NK-92 (cell line): ENCODE data around the gene REXO1.

Experiments
- DNase-seq: peaks from one replicate; lab custom pipeline; 2025; ENCODE audit not compliant: unreplicated experiment; lab: John Stamatoyannopoulos, UW

REXO1 gene

DNA sequence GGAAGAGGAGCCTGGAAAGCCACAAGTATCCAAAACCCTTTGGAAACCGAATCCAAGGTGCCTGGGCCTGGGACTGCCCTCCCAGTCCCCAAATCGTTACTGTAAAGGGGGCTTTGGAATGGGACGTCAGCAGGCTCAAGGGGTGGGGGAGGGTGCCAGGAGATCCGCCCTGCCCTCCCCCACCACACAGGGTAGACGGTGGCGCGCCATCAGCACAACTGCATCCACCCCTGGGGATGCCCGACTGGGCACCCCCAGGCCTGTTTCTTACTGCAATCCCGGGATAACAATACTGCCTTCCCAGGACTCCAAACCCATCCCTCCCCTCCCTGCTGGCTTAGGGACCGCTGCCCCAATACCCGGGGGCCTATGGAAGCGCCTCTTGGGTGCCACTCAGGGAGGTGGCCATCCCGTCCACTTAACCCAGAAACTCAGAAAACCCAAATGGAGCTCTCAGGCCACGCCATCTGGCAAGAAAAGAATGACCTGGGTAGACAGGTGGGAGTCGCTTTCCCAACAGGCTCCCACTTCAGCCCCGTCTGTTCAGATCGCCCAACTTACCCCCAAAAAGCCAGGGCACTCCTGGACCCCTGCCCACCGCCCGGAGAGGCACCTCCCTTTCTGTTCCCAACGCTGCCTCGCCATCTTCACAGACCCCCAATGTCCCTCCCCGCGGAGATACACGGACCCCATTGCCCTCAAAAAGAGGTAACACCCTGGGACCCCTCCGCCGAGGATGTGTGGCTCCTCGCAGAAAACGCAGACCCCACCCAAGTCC, 12.7 kb upstream of the REXO1 start:
- no peak for DNase-seq

DNA sequence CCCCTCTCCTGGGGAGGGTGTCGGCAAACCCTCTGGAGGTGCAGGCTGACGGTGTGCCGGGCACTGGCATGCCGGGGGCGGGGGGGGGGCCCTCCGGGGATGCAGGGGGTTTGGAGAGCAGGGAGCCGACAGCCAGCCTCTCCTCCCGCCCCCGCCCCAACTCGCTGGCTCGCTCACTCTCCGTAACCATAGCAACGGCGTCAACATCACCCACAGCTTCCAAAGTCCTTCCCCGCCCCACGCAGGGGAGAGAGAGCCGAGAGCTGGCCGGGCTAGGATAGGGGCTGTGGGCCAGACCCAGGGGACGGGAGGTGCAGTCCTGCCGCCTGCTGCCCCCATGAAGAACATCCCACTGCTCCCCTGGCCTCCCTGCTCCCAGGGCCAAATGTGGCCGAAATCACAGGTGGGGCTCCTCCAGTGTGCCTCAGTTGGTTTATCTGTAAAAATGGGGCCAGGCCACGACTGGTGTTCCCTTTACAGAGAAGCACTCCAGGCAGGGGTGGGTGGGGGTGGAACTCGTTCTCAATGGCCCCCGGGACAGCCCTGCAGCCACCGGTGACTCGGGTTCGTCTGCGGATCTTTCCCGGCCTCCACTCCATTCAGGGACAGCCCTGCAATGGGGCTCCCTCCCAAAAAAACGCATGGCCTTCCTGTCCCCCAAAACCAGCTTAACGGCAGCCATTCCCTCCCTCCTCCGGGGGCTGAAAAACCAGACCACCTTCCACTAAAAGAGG, 11.9 kb upstream of the REXO1 start:
- DNase-seq: no peak

DNA sequence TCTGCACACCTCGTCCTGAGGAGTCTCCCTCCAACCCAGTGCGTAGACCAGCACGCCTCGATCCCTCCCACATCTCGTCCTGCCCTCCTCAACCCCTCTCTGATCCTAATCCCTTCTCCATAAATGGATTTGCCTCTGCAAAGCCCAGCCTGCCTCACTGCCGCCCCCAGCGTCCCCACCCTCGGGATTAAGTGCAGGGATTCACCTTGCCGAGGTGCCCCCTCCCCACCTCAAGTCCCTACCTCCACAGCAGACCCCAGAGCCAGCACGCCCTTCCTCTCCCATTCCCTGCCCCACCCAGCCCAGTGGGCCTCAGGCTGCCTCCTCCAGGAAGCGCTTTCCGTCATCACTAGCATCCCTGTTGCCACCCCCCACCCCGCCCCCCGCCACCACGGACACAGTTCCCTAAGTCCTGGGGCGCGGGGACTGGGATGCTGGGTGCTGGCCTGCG, 11.1 kb upstream of the REXO1 start:
- no peak for DNase-seq

DNA sequence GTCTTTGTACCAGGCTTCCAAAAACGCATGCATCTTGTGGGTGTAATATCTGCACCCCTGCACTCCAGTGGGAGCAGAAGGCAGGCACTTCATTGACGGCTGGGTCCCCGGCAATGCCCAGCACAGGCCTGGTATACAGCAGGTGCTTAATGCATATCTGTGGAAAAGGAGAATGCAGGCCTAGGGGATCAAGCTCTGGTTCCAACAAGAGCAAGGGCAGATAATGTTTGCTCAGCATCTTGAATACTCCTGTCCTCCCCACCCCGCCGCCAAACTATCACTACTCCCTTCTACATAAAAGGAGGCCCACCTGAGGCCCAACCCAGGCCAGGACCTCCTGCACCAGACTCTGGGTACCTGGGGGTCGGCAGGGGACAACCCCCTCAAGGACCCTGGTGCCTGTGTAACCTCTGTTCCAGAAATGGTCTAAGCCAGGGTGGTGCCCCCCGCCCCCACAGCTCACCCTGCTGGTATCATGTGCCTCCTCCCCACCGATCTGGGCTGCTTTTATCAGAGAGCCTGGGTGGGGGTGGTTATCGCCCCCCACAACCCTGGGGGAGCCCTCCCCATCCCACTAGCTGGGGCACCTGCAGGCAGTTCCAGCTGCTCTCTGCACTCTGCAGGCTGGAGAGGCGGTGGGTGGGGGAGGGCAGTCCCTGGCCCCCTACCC, 10.3 kb upstream of the REXO1 start:
- no peak for DNase-seq

DNA sequence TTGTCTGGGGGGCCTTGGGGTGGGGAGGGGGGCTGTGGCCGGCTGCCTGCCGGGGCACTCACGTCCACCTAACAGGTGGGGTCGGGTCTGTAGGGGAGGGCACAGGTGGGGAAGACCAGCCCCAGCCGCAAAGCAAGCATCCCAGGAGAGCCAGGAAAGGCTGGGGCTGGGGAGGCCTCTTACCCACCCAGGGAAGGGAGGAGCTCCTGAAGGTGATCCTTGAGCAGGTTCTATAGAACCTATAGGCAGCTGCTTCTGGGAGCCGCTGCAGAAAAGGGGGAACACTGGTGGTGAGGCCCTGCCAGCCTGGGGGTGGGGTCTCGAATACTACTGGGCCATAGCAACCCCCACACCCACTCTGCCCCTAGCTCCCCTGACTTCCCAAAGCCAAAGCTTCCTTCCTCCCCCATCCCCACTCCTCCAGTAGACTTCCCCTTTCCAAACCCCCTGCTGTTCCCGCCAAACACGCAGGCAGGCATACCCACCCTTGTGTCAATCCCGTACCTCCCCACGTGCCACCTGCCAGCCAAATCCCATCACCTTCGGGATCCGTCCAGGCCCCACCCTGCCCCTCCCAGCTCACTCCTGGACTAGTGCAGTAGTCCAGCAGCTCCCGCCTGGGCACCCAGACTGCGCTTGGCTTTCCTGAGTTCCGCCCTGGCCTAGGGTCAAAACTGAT, 9.5 kb upstream of the REXO1 start:
- no peak for DNase-seq

DNA sequence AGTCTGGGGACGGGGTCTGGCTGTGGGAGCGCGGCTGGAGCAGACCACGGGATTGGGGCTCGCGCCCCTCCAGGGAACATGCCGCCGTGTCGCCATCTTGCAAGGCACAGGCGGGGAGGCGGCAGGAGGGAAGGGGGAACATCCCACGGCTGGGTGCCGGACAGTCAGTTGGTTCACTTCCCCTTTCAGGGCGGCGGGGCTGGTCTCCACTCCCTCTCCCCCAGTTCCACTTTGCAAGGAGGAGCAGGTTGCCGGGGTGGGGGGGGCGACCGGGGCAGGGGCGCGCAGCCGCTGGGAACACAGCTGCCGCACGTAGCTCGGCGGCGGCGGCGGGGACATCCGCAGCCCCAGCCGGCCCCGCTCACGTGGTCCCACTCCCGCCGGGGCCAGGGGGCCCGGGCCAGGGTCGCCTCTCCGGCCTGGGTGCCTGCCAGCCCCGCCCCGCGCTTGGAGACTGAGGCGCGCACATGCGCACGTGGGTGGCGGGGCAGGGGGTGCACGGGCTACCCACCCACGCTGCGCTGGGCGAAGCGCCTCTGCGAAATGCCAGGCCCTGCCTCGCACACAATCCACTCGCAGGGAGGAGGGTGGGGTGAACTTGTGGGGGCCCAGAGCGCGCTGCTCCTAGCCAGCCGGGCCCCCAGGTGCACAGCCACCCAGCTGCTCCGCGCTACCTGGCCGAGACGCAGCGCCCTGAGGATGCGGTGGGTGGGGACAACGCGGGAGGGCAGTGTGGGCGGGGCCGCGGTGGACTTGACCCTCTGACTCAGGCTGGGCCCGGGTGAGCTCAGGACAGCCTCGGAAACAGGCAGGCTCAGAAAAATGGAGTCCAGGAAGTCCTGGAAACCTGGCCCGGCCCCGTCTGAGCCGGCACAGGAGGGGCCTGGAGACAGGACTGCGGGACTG, 8.7 kb upstream of the REXO1 start:
- DNase-seq: no peak

DNA sequence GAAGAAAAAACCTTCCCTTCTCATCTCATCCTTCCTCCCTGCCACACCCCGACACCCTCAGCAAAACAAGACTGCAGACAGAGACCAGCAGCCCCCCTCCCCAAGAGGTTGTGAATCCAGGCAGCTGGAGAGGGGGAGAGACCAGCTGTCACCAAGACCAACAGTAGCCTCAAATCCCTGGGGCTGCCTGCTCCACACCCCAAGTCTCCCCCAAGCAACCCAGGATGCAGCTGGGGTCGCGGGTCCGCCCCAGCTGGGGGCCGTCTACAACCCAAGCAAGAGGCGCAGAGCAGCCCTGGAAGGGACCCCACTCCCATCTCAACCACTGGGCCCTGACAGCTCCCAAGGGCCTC, 8.0 kb upstream of the REXO1 start:
- no peak for DNase-seq

DNA sequence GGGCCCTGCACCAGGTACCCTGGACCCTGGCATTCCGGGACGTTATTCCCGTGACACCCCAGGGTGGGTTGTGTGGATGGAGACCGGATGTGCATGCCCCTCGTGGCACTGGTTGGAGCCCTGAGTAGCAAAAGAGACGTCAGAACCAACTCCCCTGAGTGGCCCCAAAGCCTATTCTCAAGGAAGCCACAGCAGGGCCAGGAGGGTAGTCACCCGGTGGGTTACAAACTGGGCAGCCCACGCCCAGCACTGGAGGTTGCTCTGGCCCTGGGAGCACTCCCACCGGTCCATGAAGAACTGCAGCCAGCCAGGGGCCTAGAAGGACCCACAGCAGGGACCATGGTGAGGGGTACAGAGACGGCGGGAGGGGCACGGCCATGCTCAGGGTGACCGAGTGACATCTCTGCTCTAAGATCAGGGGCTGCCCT, 7.6 kb upstream of the REXO1 start:
- no peak for DNase-seq

DNA sequence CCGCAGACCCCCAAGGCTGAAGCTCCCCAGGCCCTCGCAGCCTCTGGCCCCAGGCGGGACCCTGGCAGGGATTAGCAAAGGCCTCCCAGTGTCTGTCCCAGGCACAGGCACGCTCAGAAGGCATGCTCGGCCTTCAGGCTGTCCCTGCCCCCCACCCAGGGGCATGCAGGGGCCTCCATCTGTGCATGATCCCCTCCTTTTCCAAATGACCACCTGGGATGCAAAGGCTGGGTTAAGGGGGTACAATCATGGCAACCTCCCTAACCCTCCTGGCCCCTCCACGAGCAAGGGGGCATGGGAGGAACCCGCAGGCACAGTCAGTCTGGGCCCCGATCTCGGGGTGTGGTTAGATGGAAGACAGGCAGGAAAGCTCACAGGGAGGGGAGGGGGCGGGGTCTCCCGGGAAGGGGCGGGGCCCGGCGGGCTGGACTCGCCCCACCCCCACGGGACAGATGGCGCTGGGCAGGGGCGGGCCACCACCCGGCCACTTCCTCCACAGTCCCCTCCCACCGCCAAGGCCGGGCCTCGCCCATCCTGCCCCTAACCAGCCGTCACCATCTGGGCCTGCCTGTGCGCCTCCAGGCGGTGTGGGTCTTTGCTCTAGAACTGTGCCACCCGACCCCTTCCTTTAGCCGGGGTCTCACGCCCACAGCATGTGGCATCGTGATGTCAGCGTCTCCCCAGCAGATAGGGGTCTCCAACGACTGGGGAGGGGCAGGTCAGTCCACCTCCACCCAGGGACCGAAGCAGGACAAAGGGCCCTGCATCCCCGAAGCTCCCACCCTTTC, 7.0 kb upstream of the REXO1 start:
- no peak for DNase-seq

DNA sequence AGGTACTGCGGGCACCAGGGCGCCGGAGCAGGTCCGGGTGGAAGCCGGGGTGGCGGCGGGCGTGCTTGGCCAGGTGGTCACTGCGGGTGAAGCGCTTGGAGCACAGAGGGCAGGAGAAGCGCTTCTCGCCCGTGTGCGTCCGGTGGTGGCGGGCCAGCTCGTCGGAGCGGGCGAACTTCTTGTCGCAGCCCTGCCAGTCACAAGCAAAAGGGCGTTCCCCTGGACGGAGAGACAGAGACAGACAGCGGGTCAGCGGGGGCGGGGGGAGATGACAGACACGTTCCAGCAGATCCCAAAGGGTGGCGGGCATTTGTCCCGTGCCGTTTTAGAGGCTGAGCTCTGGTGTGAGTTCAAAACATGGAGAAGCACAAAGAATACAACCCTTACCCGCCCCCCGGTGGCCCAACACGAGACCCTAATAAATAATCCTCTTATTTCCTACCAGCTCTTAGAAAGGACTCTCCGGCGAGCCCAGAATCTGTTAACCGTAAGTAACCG, 6.3 kb upstream of the REXO1 start:
- DNase-seq: no peak

DNA sequence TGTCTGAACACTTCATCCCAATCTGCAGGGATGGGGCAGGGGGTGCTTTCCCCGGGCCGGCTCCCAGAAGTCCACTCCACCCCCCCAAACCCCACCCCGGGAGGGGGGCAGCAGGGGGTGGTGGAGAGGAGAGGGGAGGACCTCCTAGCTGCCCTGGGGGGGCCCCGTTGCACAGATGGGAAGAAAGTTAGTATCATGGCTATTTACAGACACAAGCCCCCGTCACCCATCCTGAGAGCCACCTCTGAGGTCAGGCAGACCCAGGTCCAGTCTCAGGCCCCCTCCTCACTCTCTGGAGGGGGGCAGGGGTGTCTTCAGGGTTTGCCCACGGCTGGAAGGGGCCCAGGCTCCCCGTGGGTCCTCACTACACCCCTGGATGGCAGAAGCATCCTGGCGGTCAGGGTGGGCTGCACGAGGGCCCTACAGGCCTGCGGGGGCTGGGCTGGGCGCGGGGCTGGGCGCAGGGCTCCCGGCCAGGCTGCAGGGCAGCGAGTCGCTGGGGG, 5.8 kb upstream of the REXO1 start:
- no peak for DNase-seq

DNA sequence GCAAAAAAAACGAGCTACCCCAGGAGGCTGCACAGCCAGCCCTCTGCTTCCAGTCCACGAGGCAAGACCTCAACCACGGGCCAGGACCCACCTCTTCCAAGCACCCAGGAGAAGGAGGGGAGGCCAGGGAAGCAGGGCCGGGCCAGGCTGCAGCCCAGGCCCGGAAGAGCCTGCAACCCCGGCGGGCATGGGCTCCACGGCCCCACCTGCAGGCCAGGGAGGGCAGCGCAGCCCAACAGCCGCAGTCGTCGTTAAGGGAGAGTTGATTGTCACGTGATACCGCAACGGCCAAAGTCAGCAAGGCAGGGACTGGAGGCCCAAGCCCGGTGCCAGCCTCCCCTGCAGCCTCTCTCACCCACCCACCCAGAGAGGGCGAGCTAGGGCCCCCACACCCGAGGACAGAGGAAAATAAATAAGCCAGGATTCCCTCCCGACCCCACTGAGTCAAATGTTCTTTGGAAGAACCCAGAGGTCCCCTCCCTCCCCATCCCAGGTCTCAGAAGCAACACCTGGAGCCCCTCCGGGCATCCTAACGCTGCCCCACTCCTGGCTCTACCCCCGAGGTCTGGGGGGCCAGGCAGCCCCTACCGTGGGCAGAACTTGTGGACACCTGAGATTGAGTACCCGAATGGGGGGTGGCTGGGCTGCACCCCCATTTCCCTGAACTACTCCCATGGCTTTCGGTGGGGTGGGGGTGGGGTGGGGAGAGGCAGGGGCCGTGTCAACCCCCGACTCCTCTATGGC, 5.2 kb upstream of the REXO1 start:
- no peak for DNase-seq

DNA sequence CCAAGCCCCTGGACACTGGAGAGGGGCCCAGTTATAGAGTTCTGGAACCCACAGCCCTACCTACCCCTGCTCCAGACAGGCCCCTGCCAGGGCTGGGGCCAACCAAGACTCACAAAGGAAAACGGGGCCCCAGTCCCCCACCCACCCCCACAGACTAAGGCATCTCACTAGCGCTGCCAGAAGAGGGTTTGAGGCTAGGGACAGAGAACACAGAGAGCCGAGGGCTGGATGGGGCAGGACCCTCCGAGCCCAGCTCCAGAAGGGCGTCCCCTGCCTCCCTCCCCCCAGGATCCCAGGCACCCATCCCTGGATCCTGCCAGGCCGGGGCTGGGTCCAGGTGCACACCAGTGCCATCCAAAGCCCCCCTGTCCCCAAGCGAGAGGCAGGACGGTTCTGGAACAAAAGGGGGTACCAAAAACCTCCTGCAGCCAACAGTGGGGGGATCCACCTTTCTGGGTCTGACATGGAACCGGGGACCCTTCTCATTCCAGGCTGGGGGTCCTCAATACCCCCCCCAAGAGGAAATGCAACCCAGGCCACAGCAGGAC, 4.4 kb upstream of the REXO1 start:
- no peak for DNase-seq

DNA sequence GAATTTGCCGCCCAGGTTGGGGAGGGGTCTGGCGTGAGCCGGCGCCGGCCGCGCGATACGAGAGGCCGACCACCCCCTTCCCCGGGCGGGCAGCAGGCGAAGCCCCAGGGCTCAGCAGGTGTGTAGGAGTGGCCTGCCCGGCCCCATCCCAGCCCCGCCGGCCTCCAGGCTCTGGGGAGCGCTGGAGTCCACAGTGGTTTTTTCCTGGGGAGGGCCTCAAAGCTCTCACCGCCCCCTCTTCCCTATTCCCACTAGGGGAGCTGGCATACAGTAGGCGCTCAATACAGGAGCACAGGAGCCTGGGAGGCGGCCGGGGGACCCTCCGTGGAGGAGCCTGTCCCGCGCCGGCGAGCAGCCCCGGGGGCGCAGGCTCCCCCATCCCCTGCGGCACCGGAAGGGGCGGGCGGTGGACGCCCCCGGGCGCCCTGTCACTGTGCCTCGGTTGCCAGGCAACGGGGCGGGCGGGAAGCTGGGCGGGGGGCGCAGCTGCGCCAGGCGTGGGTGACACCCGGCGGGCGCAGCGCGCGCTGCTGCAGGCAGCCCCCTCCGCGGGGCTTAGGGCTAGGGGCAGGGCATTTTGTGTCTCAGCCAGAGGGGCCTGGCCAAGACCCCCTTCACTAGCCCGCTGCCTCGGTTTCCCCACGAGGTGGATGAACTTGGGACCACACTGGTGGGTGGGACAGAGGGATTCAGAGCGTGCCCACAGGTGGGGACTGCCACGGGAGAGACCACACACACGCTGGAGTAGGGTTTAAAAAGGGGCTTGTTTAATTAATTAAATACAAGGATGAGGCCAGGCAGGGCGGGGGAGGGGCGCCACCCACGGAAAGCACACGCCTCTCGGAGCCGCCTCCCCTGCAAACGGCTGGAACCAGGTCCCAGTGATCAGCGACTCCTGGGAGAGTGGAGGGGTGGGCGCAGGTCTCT, 3.6 kb upstream of the REXO1 start:
- no peak for DNase-seq

DNA sequence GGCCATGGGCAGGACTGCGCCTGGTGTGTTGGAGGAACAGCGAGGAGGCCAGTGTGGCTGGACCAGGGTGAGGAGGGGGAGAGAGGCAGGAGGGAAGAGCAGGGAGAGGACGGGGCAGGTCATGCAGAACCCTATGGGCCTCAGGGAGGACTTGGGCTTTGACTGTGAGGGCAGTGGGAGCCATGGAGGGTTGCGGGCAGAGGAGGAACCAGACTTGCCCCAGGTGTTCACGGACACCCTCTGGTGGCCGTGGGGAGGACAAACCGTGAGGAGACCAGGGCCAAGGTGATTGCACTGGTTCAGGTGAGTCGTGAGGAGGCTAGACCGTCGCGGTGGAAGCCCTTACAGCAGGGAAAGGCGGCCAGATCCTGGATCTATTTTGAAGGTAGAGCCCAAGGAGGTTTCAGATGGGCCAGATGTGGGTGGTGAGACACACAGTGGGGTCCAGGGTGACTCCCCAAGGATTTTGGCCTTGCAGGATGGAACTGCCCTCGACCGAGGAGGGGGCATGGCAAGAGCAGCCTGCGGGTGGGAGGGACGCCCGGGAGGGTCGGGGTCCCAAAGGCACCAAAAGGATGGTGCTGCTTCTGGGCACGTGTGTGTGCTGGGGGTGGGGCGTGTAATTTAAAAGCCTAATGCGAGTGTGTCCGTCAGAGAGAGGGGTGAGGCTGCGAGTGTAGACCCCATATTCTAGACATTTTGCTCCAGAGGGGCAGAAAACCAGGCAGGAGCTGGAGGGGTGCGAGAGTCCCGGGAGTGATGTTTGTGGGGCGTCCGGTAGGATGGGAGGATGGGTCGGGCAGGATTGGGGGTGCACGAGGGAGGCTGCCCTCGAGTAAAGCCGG, 2.7 kb upstream of the REXO1 start:
- DNase-seq: no peak

DNA sequence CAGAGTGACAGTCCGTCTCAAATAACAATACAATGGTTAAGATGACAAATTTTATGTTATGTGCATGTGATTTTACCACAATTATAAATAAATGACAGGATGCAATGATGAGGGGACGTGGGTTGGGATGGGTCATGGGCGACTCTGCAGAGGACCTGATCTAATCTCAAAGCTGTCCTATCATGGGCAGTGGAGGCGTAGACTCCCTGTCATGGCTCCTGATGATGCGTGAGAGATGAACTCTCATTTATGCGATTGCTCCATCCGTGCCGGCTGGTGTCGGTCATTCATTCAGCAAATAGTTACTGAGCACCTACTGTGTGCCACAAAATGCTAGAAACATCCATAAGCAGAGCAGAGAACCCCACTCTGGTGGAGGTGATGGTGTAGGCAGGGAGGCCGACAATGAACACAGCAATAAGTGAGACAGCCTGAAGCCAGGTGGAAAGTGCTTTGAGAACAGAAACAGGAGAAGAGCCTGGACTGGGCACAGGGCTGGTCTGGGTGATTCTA, 1.7 kb upstream of the REXO1 start:
- DNase-seq: no peak
